ENCODE measurements around the gene MME.

- TF ChIP-seq CTCF (IDR thresholded peaks at IDR 0.05) (no peak), POLR2A (IDR thresholded peaks at IDR 0.05) (no peak), POLR2AphosphoS5 (IDR thresholded peaks at IDR 0.05; ENCODE audit: insufficient read depth in 1 of 2, low read depth in 1 of 2) (no peak)
These were observed 89.1 kb downstream of the MME start for GRCh38 chr3:155169197-155169596.

All from vagina (tissue), 2 donors.